Heart right ventricle (tissue), 16 donors: ENCODE results near the gene BTAF1. TPM values are rescaled to one million over a fixed set of nuclear protein-coding genes. Genes with fewer than 3 reads are reported as not detected.

Source experiments
- ATAC-seq, 8 donors: fragments of 200-7000 bp; cut with Tn5 transposase; one replicate each; pipeline ENCODE4 v1.9.1; 2020; ENCODE audit warnings: mild to moderate bottlenecking in 8 of 8, moderate library complexity in 8 of 8, moderate number of reproducible peaks in 1 of 8
- DNase-seq, 2 donors: peaks; one replicate each; pipeline ENCODE4 v3.0.0-alpha.2; 2020
- H3K27ac ChIP-seq, 10 donors: fragments of 200-600 bp; sonication (generic) in 2 of 10; one replicate each; pipeline versions ENCODE4 v1.5.0 to v1.8.0; 2020 to 2022; ENCODE audit warnings: mild to moderate bottlenecking in 3 of 10
- H3K27me3 ChIP-seq, 7 donors: fragments of 200-600 bp; one replicate each; pipeline ENCODE4 v1.8.0; 2021 to 2022; ENCODE audit warnings: mild to moderate bottlenecking in 2 of 7
- H3K36me3 ChIP-seq, 9 donors: fragments of 200-600 bp; sonication (generic) in 1 of 9; one replicate each; pipeline versions ENCODE4 v1.5.0 to v1.8.0; 2020 to 2022; ENCODE audit warnings: mild to moderate bottlenecking in 2 of 9
- H3K4me1 ChIP-seq, 9 donors: fragments of 200-600 bp; sonication (generic) in 1 of 9; one replicate each; pipeline versions ENCODE4 v1.5.0 to v1.8.0; 2020 to 2022; ENCODE audit warnings: mild to moderate bottlenecking in 4 of 9
- H3K4me3 ChIP-seq, 10 donors: fragments of 200-600 bp; sonication (generic) in 2 of 10; one replicate each; pipeline versions ENCODE4 v1.5.0 to v1.8.0; 2020 to 2022; ENCODE audit warnings: mild to moderate bottlenecking in 7 of 10, moderate library complexity in 2 of 10
- H3K9me3 ChIP-seq, 11 donors: fragments of 200-600 bp in 10 of 11; sonication (generic) in 2 of 11; one replicate each; pipeline versions ENCODE4 v1.5.0 to v1.8.0; 2013 to 2022; ENCODE audit warnings: mild to moderate bottlenecking in 2 of 11, control low read depth in 1 of 11, moderate library complexity in 1 of 11
- CTCF ChIP-seq, 9 donors: fragments of 200-600 bp; sonication (generic) in 2 of 9; IDR thresholded peaks; one replicate each; pipeline versions ENCODE4 v1.5.0 to v1.8.0; 2021 to 2022; ENCODE audit warnings: antibody characterized with exemption in 9 of 9, mild to moderate bottlenecking in 5 of 9, moderate library complexity in 1 of 9
- WGBS, 2 donors: extraction: QIAGEN DNeasy Blood & Tissue Kit; methylation state at CpG; one replicate each; pipeline ENCODE4 v1.1.7; 2013; ENCODE audit warnings: inconsistent platforms in 1 of 2; 5-methylcytosine and 5-hydroxymethylcytosine counted together
- intact Hi-C, 10 donors: fragments of 100-400 bp; cut with DNase I; formaldehyde crosslinking; loops; one replicate each; pipeline versions ENCODE4 v1.11.1 to v1.14.2; 2022
- polyA plus RNA-seq, 2 donors: library from polyadenylated mRNA; stranded (reverse); fragments of 200-250 nt; gene quantifications; one replicate each; pipeline ENCODE4 v1.2.3, GENCODE V29; 2013
- total RNA-seq, 10 donors: library from RNA; stranded (reverse); fragmentation: NEBNext Ultra II Directional in 3 of 10; extraction: Animal tissue kit (Norgen Biotek cat#: 25700) in 3 of 10; gene quantifications; one replicate each; pipeline versions ENCODE4 v1.2.1 to v1.2.4, GENCODE V29; 2021 to 2023
- donor health status: Arrhythmogenic right ventricular cardiomyopathy.
- donor health status: ischemic (EF 13 %, LVEDD 7.1; RV severe dilation, severe dysfunction).
- donor health status: healthy with polysubstance abuse.
- donor health status: DM: no; HTN: yes; CAD: no.
- donor health status: DM: no; HTN: no; CAD: no.
- donor health status: ischemic (EF 25% LVEDD 6.9; RV normal size, moderate dysfunction).
- donor health status: ischemic (EF 25% LVEDD 5.7; RV mildly dilated, moderate dysfunction).
- donor health status: healthy.
- donor health status: DM: yes; HTN: yes; CAD: no.
- donor health status: Ischemic cardiomyopathy.
- donor health status: ischemic (EF 35%, LVEDD 5.7; RV mildly dilated, moderate dysfunction).
- donor health status: nonischemic (EF 11% LVEDD 7.7; RV severe dilation, severe dysfunction).
- donor health status: DM: yes; HTN: yes; CAD: no.
- donor health status: PGD.
- donor health status: ischemic (EF 29% LVEDD 5.4; RV normal size, mild dysfunction).
- donor health status: nonischemic (EF 23%, LVEDD 6.1; RV moderate dilation, normal function).

Gene BTAF1
- total and polyA plus RNA-seq, 12 donors = 4.3 to 14.7 (median 12.2) TPM

- H3K27ac ChIP-seq = peak overlapping the region in 1 of 10 donors; percentile 43
- WGBS, 2 donors = 34 to 48% methylated on average over 3 of the region's 3 CpGs
Measured at GRCh38 chr10:91880310-91880709, 43.3 kb upstream of the BTAF1 start.

GRCh38 chr10:91883549-91884444 is 39.8 kb upstream of the BTAF1 start:
- H3K27ac ChIP-seq = peak overlapping the region in 8 of 10 donors; percentile 17 to 76 (median 60)
- H3K9me3 ChIP-seq = peaks cover 0 to 6% (median 0%) of the 10 kb centered on the region in 11 donors
- no peaks in the 10 kb centered on the region for H3K36me3 ChIP-seq
- peaks cover 0 to 26% (median 0%) of the 10 kb centered on the region in 7 donors for H3K27me3 ChIP-seq
- WGBS, 2 donors = 24 to 26% methylated on average over 20 of the region's 20 CpGs
- intact Hi-C loops = no loop called here
- peak in 1 of 2 donors; percentile 23 for DNase-seq
- peak; percentile 67 to 87 (median 79) for ATAC-seq
- TF ChIP-seq CTCF (IDR thresholded peaks at IDR 0.05) = no peak
- peak overlapping the region in 7 of 10 donors; percentile 9 to 36 (median 27) for H3K4me3 ChIP-seq
- H3K4me1 ChIP-seq = peaks cover 7 to 47% (median 30%) of the 10 kb centered on the region in 9 donors

More at GRCh38 chr10:91880310-91880709, 43.3 kb upstream of the BTAF1 start:
- Histone ChIP-seq H3K9me3 (peaks cover 0 to 6% (median 0%) of the 10 kb centered on the region in 11 donors), H3K36me3 (no peaks in the 10 kb centered on the region), H3K4me1 (peaks cover 3 to 28% (median 17%) of the 10 kb centered on the region in 9 donors), H3K27me3 (no peaks in the 10 kb centered on the region), H3K4me3 (no peak overlapping the region)
- intact Hi-C loops = no loop called here
- ATAC-seq = peak in 5 of 8 donors; percentile 31 to 71 (median 59)
- DNase-seq = no peak
- no peak for TF ChIP-seq CTCF (IDR thresholded peaks at IDR 0.05)

GRCh38 chr10:91884536-91884935 is 39.0 kb upstream of the BTAF1 start:
- ATAC-seq (no peak), DNase-seq (no peak)
- 51 to 53% methylated on average over 1 of the region's 1 CpG for WGBS, 2 donors
- Histone ChIP-seq H3K4me1 (peaks cover 7 to 47% (median 30%) of the 10 kb centered on the region in 9 donors), H3K27me3 (peaks cover 0 to 28% (median 4%) of the 10 kb centered on the region in 7 donors), H3K36me3 (no peaks in the 10 kb centered on the region), H3K27ac (peak overlapping the region in 7 of 10 donors; percentile 33 to 76 (median 63)), H3K4me3 (peak overlapping the region in 1 of 10 donors; percentile 27), H3K9me3 (peaks cover 0 to 6% (median 0%) of the 10 kb centered on the region in 11 donors)
- intact Hi-C loops = no loop called here
- TF ChIP-seq CTCF (IDR thresholded peaks at IDR 0.05) = no peak

DNA sequence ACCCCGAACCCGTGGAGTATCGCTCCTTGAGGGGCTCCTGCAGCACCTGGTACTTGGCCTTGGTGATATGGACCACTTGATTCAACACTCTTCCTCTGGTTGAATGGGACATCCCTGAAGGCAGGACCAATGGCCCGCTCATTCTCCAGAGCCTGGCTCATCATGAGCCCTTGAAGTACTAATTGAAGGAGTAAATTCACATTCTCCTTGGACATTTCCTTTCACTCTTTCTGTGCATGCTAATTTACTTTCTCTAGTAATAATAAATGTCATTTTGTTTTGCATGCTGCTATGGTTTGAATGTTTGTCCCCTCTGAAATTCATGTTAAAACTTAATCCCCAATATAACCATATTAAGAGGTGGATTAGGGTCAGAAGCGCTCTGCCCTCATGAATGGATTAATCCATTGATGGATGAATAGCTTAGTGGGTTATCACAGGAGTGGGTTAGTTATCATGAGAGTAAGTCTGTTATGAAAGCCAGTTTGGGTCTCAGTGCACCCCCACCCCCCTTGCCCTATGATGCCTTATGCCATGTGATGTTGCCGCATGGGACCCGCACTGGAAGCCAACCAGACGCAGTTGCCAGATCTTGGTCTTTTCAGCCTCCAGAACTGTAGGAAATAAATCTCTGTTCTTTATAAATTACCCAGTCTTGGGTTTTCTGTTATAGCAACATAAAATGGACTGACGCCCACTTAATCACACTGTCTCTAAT is 38.0 kb upstream of the BTAF1 start:
- H3K27ac ChIP-seq = peak overlapping the region in 2 of 10 donors; percentile 64 to 75
- TF ChIP-seq CTCF (IDR thresholded peaks at IDR 0.05) = no peak
- intact Hi-C loops = no loop called here

More for the DNA sequence above, 38.0 kb upstream of the BTAF1 start:
- Histone ChIP-seq H3K36me3 (no peaks in the 10 kb centered on the region), H3K4me3 (no peak overlapping the region), H3K4me1 (peaks cover 7 to 43% (median 30%) of the 10 kb centered on the region in 9 donors), H3K9me3 (peaks cover 0 to 6% (median 0%) of the 10 kb centered on the region in 11 donors), H3K27me3 (peaks cover 0 to 28% (median 4%) of the 10 kb centered on the region in 7 donors)
- WGBS, 2 donors = 97% methylated on average over 9 of the region's 9 CpGs
- DNase-seq = no peak
- ATAC-seq = no peak
